ENCODE results near the gene PLD4. TPM values are rescaled to one million over a fixed set of nuclear protein-coding genes. Genes with fewer than 3 reads are reported as not detected.

The PLD4 gene
- total RNA-seq, 1 donor from 2014 or later, result not detected

GRCh38 chr14:104972301-104973134 lies 47.8 kb downstream of the PLD4 start:
- Histone ChIP-seq H3K9me3 (no peaks in the 10 kb centered on the region), H3K36me3 (no peaks in the 10 kb centered on the region), H3K4me3 (peak overlapping the region; percentile 4 to 31), H3K27ac (peak overlapping the region; percentile 99), H3K4me1 (peaks cover 94% of the 10 kb centered on the region), H3K27me3 (no peaks in the 10 kb centered on the region)
- TF ChIP-seq POLR2A (IDR thresholded peaks at IDR 0.05) (no peak), CTCF (IDR thresholded peaks at IDR 0.05) (peak in 1 of 3 experiments; percentile 11), POLR2AphosphoS5 (IDR thresholded peaks at IDR 0.05; ENCODE audit: insufficient read depth in 1 of 2, low read depth in 1 of 2) (peak; percentile 63 to 68)
- intact Hi-C loops (cut with DNase I), result loop anchor here (5.0 kb wide), 1 partner anchor 50 kb away; the partner anchor contains the start of gene CDCA4
- peak in 1 of 2 donors; percentile 95 for DNase-seq (ENCODE audit: extremely low spot score in 2 of 2)

GRCh38 chr14:104973135-104973384 lies 48.4 kb downstream of the PLD4 start:
- Histone ChIP-seq H3K9me3 (no peaks in the 10 kb centered on the region), H3K27me3 (no peaks in the 10 kb centered on the region), H3K27ac (peak overlapping the region; percentile 99), H3K36me3 (no peaks in the 10 kb centered on the region), H3K4me3 (peak overlapping the region; percentile 4 to 31), H3K4me1 (peaks cover 92% of the 10 kb centered on the region)
- intact Hi-C loops (cut with DNase I), result loop anchor here (5.0 kb wide), 1 partner anchor 49 kb away; the partner anchor contains the start of gene CDCA4
- no peak for TF ChIP-seq POLR2A (IDR thresholded peaks at IDR 0.05)
- peak in 1 of 2 donors; percentile 89 for TF ChIP-seq POLR2AphosphoS5 (IDR thresholded peaks at IDR 0.05; ENCODE audit: insufficient read depth in 1 of 2, low read depth in 1 of 2)
- TF ChIP-seq CTCF (IDR thresholded peaks at IDR 0.05), result no peak
- DNase-seq (ENCODE audit: extremely low spot score in 2 of 2), result no peak

DNA sequence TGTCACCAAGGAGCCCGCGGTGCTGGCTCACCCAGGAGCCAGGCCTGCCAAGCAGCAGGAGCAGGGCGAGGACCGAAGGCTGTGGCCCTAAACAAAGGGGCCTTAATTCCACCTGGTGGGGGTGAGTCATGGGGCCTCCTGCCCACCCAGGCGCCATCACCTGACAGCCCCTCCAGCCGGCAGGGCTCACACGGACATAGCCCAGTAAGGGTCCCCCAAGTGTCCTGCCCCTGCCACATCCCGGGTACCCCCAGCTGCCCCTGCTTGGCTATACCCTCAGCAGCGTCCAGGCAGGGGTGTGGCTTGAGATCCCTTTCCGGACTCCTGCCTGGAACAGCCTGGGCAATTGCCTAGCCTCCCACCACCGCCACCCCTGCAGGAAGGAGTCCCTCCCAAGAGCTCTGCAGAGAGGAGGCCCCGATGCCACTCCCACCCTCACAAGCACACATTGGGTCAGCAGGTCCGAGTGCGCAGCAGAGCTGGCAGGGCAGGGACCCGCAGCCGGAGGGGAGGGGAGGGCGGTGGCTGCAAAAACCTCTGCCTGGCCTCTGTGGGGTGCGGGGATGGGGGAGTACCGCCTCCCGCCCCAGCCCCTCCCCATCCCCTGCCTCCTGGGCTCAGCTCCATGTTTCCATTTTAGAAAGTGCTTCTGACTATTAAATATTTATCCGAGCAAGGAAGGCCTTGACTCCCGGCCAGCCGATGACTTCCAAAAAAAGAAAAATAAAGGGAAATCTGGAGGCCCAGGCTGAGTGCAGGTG lies 48.9 kb downstream of the PLD4 start:
- no peaks in the 10 kb centered on the region for H3K27me3 ChIP-seq
- intact Hi-C loops (cut with DNase I), result loop anchor here (5.0 kb wide), 1 partner anchor 49 kb away; the partner anchor contains the start of gene CDCA4
- peak overlapping the region; percentile 99 for H3K27ac ChIP-seq
- H3K9me3 ChIP-seq, result no peaks in the 10 kb centered on the region
- H3K4me3 ChIP-seq, result peak overlapping the region; percentile 4 to 31
- TF ChIP-seq POLR2AphosphoS5 (IDR thresholded peaks at IDR 0.05; ENCODE audit: insufficient read depth in 1 of 2, low read depth in 1 of 2) (peak; percentile 57 to 76), POLR2A (IDR thresholded peaks at IDR 0.05) (no peak), CTCF (IDR thresholded peaks at IDR 0.05) (no peak)
- DNase-seq (ENCODE audit: extremely low spot score in 2 of 2), result peak in 1 of 2 donors; percentile 97
- H3K4me1 ChIP-seq, result peaks cover 90% of the 10 kb centered on the region
- no peaks in the 10 kb centered on the region for H3K36me3 ChIP-seq

DNA sequence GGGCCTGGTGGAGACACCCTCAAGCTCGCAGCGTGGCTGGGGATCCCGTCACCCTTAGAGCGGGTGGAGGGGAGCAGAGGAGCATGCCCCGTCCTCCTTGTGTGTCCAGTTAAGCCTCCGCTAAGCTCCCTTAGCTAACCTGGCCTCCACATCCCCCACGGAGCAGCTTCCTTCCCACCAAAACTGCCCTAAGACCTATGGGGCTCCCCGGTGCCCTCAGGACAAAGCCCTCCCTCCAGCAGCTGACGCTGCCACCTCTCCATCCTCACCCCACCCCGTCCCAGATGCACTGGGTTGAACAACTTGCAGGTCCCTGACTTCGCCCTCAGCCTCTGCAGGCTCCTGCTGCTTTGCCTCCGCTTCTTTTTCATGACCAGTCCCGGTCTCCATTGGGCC lies 49.5 kb downstream of the PLD4 start:
- H3K4me3 ChIP-seq, result peak overlapping the region; percentile 4 to 31
- TF ChIP-seq CTCF (IDR thresholded peaks at IDR 0.05) (no peak), POLR2AphosphoS5 (IDR thresholded peaks at IDR 0.05; ENCODE audit: insufficient read depth in 1 of 2, low read depth in 1 of 2) (no peak), POLR2A (IDR thresholded peaks at IDR 0.05) (no peak)
- no peaks in the 10 kb centered on the region for H3K36me3 ChIP-seq
- H3K4me1 ChIP-seq, result peaks cover 88% of the 10 kb centered on the region
- no peaks in the 10 kb centered on the region for H3K9me3 ChIP-seq
- intact Hi-C loops (cut with DNase I), result loop anchor here (5.0 kb wide), 1 partner anchor 48 kb away; the partner anchor contains the start of gene CDCA4
- peak overlapping the region; percentile 99 for H3K27ac ChIP-seq
- DNase-seq (ENCODE audit: extremely low spot score in 2 of 2), result no peak
- no peaks in the 10 kb centered on the region for H3K27me3 ChIP-seq
